ENCODE results near the gene KRTAP10-1. TPM values are rescaled to one million over a fixed set of nuclear protein-coding genes. Genes with fewer than 3 reads are reported as not detected.

The KRTAP10-1 gene, protein sequence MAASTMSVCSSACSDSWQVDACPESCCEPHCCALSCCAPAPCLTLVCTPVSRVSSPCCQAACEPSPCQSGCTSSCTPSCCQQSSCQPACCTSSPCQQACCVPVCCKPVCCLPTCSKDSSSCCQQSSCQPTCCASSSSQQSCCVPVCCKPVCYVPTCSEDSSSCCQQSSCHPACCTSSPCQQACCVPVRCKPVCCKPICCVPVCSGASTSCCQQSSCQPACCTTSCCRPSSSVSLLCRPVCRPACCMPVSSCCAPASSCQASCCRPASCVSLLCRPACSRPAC
- not detected in 2 replicates for total RNA-seq (ENCODE audit: low replicate concordance)

DNA sequence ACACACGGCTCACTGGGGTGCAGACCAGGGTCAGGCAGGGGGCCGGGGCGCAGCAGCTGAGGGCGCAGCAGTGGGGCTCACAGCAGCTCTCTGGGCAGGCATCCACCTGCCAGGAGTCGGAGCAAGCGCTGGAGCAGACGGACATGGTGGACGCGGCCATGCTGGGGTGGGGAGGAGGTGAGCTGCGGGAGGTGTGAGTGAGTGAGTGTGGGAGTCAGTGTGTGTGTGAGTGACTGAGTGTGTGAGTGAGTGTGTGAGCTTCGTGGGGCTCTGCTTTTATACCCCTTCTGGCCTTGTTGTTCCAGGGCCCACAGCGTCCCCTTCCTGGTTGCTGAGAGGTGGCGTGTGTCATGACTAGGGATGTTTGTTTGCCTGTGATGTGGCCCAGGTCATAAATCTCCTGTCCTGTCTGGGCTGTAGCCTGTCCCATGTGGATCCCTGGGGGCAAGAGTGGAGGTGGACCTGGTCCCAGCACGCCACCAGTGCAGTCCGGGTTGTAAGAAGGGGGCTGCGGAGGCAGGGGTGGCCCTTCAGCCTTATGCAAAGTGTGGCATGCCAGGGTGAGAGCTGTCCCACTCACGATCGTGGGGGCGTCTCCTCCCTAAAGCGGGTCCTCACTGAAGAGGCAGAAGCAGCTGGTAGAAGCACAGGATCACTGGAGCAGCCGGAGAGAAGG is at the start of gene KRTAP10-1:
KRTAP10-1 (minus strand) TSS at position 205 of the 676 bp plus-strand sequence; CDS start at position 160, 45 bp downstream.

DNA sequence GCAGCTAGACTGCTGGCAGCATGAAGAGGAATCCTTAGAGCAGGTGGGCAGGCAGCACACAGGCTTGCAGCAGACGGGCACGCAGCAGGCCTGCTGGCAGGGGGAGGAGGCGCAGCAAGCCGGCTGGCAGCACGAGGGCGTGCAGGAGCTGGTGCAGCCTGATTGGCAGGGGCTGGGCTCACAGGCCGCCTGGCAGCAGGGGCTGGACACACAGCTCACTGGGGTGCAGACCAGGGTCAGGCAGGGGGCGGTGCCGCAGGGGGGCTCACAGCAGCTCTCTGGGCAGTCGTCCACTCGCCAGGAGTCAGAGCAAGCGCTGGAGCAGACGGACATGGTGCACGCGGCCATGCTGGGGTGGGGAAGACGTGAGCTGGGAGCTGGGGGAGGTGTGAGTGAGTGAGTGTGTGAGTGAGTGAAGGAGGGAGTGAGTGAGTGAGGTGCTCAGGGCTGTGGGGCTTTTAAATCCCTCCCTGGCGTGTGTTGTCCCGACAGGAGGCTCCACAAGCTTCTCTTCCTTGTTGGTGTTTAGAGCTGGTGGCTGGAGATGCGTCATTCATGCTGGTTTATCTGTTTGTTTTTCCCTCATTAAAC is 40.3 kb upstream of the KRTAP10-1 start, which contains the start of gene KRTAP10-5:
KRTAP10-5 (minus strand) TSS at position 374 of the 591 bp plus-strand sequence; CDS start at position 348, 26 bp downstream.

DNA sequence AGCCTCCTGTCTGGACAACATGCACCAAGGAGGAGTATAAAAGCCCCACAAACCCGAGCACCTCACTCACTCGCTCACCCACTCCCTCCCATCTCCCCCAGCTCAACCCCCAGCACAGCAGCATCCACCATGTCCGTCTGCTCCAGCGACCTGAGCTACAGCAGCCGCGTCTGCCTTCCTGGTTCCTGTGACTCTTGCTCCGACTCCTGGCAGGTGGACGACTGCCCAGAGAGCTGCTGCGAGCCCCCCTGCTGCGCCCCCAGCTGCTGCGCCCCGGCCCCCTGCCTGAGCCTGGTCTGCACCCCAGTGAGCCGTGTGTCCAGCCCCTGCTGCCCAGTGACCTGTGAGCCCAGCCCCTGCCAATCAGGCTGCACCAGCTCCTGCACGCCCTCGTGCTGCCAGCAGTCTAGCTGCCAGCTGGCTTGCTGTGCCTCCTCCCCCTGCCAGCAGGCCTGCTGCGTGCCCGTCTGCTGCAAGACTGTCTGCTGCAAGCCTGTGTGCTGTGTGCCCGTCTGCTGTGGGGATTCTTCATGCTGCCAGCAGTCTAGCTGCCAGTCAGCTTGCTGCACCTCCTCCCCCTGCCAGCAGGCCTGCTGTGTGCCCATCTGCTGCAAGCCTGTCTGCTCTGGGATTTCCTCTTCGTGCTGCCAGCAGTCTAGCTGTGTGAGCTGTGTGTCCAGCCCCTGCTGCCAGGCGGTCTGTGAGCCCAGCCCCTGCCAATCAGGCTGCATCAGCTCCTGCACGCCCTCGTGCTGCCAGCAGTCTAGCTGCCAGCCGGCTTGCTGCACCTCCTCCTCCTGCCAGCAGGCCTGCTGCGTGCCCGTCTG is 33.8 kb upstream of the KRTAP10-1 start, which contains the start of gene KRTAP10-4:
KRTAP10-4 (plus strand) TSS at position 100 of the 827 bp plus-strand sequence; CDS start at position 130, 30 bp downstream.

DNA sequence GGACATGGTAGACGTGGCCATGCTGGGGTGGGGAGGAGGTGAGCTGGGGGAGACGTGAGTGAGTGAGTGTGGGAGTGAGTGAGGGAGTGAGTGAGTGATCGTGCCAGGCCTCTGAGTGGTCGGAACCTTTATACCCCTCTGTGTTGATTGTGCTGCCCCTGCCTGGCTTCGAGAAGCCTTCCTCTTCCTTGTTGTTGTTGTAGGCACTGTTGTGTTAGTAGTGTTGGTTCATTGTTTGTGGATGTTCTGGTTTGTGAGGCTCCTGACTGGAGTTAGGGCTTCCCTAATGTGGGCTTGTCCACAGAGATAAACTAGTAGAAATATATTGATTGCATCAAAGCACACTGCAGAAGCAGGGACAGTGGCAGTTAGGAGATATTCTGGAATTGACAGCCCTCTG is 18.7 kb upstream of the KRTAP10-1 start, which contains the start of gene KRTAP10-3:
KRTAP10-3 (minus strand) TSS at position 101 of the 400 bp plus-strand sequence; CDS start at position 21, 80 bp downstream.

DNA sequence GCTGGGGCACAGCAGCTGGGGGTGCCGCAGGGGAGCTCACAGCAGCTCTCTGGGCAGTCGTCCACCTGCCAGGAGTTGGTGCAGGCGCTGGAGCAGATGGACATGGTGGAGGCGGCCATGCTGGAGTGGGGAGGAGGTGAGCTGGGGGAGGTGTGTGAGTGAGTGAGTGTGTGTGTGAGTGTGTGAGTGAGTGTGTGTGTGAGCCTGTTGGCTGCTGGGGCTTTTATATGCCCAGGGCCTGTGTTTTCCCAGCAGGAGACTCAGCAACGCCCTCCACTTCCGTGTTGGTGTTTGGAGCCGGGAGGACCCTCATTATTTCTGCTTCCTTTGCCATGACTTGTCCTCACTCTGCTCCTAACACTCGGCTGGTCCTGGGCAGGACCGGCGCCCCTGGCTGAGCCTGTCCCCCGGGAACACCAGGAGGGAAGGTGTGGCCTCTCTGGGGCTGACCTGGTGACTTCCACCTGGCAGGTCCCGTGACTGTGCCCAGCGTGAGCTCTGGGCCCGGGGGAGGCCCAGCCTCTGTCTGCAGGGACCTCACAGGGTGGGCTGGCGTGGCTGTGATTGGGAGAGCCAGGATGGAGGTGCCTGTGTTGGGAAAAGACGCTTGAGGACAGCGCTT is 11.5 kb upstream of the KRTAP10-1 start, which contains the start of gene KRTAP10-2:
KRTAP10-2 (minus strand) TSS at position 166 of the 622 bp plus-strand sequence; CDS start at position 119, 47 bp downstream.

Other genes with a start within 250 kb of the KRTAP10-1 start
- 224 and 530 TPM in 2 replicates for gene PFKL, start 240.1 kb downstream of the KRTAP10-1 start, total RNA-seq (ENCODE audit: low replicate concordance)
- 10.1 and 14.4 TPM in 2 replicates for gene CFAP410, start 200.8 kb downstream of the KRTAP10-1 start, total RNA-seq (ENCODE audit: low replicate concordance)
- gene TRPM2, start 186.6 kb downstream of the KRTAP10-1 start, total RNA-seq (ENCODE audit: low replicate concordance): under 0.01 TPM in 1 of 2 replicates, not detected in the other
- gene LRRC3, start 84.7 kb downstream of the KRTAP10-1 start, total RNA-seq (ENCODE audit: low replicate concordance): 0.12 and 0.38 TPM in 2 replicates
- not detected in 2 replicates for gene KRTAP10-2, start 11.3 kb upstream of the KRTAP10-1 start, total RNA-seq (ENCODE audit: low replicate concordance)
- not detected in 2 replicates for gene KRTAP10-3, start 18.6 kb upstream of the KRTAP10-1 start, total RNA-seq (ENCODE audit: low replicate concordance)
- gene KRTAP10-4, start 33.5 kb upstream of the KRTAP10-1 start, total RNA-seq (ENCODE audit: low replicate concordance): not detected in 2 replicates
- not detected in 2 replicates for gene KRTAP10-5, start 40.4 kb upstream of the KRTAP10-1 start, total RNA-seq (ENCODE audit: low replicate concordance)
- gene KRTAP10-6, start 52.3 kb upstream of the KRTAP10-1 start, total RNA-seq (ENCODE audit: low replicate concordance): not detected in 2 replicates
- gene KRTAP10-7, start 60.4 kb upstream of the KRTAP10-1 start, total RNA-seq (ENCODE audit: low replicate concordance): not detected in 2 replicates
- gene KRTAP10-8, start 71.9 kb upstream of the KRTAP10-1 start, total RNA-seq (ENCODE audit: low replicate concordance): not detected in 2 replicates
- not detected in 2 replicates for gene KRTAP10-9, start 86.9 kb upstream of the KRTAP10-1 start, total RNA-seq (ENCODE audit: low replicate concordance)
- not detected in 2 replicates for gene KRTAP10-10, start 97.2 kb upstream of the KRTAP10-1 start, total RNA-seq (ENCODE audit: low replicate concordance)
- not detected in 2 replicates for gene KRTAP10-11, start 106.2 kb upstream of the KRTAP10-1 start, total RNA-seq (ENCODE audit: low replicate concordance)
- not detected in 2 replicates for gene KRTAP12-4, start 114.5 kb upstream of the KRTAP10-1 start, total RNA-seq (ENCODE audit: low replicate concordance)
- not detected in 2 replicates for gene KRTAP12-3, start 117.7 kb upstream of the KRTAP10-1 start, total RNA-seq (ENCODE audit: low replicate concordance)
- gene KRTAP12-2, start 126.7 kb upstream of the KRTAP10-1 start, total RNA-seq (ENCODE audit: low replicate concordance): not detected in 2 replicates
- gene KRTAP12-1, start 142.0 kb upstream of the KRTAP10-1 start, total RNA-seq (ENCODE audit: low replicate concordance): not detected in 2 replicates
- gene KRTAP10-12, start 157.0 kb upstream of the KRTAP10-1 start, total RNA-seq (ENCODE audit: low replicate concordance): not detected in 2 replicates
- gene TSPEAR, start 171.4 kb upstream of the KRTAP10-1 start, total RNA-seq (ENCODE audit: low replicate concordance): not detected in 2 replicates